Left lobe of liver (tissue), 2 donors: Measurements from ENCODE around the gene PRM2. TPM values are rescaled to one million over a fixed set of nuclear protein-coding genes. Genes with fewer than 3 reads are reported as not detected.

Source experiments
- ATAC-seq: fragments of 200-7000 bp; cut with Tn5 transposase; one replicate; pipeline ENCODE4 v1.9.1; 2020; ENCODE audit warnings: mild to moderate bottlenecking, moderate library complexity
- DNase-seq: peaks from one replicate; pipeline ENCODE4 v3.0.0-alpha.2; 2020; ENCODE audit warnings: low spot score
- total RNA-seq: library from RNA; stranded (reverse); gene quantifications from one replicate; pipeline ENCODE4 v1.2.1, GENCODE V29; 2021
- donor health status: DM: no; HTN: no; CAD: no; lungs with moderate emphysema.
- donor health status: DM: no; HTN: yes; CAD: no.

The PRM2 gene
- not detected for total RNA-seq

- no peak for ATAC-seq
These were observed at the start of gene PRM2 for GRCh38 chr16:11276143-11276895. Gene PRM2, minus strand, starts transcription at chr16:11276480. Its CDS starts 110 bp downstream, at chr16:11276370.

DNA sequence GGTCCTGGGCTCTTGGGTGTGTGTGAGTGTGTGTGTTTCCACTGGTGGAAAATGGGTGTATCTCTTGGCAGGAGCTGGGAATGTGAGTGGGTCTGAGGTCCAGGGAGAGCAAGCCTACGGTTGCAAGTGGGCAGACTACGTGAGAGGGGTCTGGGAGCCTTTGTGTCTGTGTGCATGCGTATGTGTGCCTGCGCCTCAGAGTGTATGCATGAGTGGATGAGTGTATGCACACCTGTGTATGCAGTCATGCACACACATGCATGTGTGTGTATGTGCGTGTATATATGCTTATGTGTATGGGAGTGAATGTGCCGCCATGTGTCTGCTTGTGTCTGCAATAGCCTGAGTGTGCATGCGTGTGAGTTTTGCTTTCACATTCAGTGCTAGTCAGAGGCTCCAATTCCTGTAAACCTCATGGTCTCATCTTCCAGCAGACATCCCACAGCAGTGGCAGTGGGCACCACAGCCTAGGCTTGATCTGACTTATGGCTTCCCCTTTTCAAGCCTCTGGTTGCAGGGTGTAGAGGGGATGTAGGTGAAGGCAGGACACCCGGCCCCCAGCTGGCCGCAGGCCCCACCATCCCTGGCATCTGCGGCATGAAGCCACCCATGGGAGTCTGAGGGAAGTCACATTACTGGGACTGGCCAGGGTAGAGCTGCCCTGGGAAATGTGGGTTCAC, 49.3 kb upstream of the PRM2 start:
- no peak for DNase-seq
- no peak for ATAC-seq

More at GRCh38 chr16:11276143-11276895, at the start of gene PRM2:
- no peak for DNase-seq

GRCh38 chr16:11323551-11324336, 47.5 kb upstream of the PRM2 start:
- no peak for DNase-seq
- no peak for ATAC-seq

DNA sequence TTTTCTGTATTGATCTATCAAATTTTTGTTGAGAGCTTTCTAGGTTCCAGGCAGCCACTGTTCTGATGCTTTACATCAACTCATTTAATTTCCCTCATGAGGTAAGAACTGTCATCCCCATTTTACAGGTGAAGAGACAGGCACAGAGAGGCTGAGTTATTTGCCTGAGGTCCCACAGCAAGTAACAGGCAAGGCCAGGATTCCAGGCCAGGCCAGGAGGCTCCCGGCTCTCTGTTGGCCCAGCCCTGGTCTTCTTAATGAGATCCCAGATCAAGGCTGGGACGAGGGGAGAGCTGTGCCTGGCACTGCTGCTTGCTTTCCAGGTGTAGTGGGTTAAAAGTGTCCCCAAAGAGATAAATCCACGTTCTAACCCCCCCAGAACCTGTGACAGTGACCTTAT, 46.5 kb upstream of the PRM2 start:
- DNase-seq (no peak), ATAC-seq (no peak)

DNA sequence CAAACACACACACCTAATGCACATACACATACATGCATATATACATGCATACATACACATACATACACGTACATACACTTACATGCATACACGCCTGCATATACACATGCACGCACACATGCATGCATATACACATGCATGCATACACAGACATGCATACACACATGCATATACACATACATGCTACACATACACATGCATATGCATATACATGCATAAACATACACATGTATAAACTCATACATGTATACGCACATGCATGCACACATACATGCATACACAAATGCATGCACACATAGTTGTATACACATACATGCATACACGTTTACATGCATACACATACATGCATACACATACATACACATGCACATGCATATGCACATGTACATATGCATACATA, 45.4 kb upstream of the PRM2 start:
- ATAC-seq (no peak), DNase-seq (no peak)

- DNase-seq = no peak
- no peak for ATAC-seq
These were observed 43.9 kb upstream of the PRM2 start for GRCh38 chr16:11320170-11320569.

GRCh38 chr16:11319529-11320146, 43.4 kb upstream of the PRM2 start:
- DNase-seq = no peak
- no peak for ATAC-seq

DNA sequence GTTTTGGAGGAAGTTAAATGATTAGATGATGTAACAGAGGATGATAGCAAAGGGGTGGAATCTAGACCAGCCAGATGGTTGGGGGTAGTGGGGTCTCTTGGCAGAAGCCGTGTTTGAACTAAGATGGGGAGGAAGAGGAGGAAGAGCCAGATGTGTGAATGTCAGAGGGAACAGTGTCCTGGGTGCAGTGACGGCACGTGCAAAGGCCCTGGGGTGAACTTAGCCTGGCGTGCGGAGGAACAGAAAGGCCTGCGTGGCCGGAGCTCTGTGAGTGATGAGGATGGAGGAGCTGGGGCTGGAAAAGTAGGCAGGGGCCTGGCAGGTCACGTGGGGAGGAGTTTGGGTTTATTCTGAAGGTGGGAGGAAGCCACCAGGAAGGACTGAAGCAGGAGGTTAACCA, 42.5 kb upstream of the PRM2 start:
- DNase-seq = no peak
- no peak for ATAC-seq

GRCh38 chr16:11316331-11317015, 40.2 kb upstream of the PRM2 start:
- no peak for DNase-seq
- ATAC-seq = no peak

GRCh38 chr16:11315510-11315909, 39.2 kb upstream of the PRM2 start:
- ATAC-seq (no peak), DNase-seq (no peak)

DNA sequence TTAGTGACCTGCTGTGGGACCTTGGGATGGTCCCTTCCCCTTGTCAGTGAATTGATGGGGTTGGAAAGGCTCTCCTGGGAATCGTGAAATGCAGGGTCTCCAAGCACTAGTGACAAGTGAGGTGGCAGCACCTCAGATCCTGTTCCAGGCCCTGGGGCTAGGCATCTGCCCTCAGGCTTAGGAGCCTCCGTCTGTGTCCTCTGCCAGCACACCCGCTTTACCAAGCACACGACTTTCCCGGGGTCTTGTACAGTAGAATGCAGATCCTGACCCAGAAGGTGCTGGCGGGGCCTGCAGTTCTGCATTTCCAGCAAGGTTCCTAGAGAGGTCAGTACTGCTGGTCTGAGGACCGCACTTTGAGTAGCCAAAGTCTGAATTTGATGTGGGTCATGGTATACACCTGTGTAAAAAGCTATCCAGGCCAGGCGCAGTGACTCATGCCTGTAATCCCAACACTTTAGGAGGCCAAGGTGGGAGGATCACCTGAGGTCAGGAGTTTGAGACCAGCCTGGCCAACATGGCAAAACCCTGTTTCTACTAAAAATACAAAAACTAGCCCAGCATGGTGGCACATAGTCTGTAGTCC, 38.1 kb upstream of the PRM2 start:
- ATAC-seq (no peak), DNase-seq (no peak)

- ATAC-seq = no peak
- DNase-seq = no peak
These were observed 37.4 kb upstream of the PRM2 start for GRCh38 chr16:11313493-11314308.

DNA sequence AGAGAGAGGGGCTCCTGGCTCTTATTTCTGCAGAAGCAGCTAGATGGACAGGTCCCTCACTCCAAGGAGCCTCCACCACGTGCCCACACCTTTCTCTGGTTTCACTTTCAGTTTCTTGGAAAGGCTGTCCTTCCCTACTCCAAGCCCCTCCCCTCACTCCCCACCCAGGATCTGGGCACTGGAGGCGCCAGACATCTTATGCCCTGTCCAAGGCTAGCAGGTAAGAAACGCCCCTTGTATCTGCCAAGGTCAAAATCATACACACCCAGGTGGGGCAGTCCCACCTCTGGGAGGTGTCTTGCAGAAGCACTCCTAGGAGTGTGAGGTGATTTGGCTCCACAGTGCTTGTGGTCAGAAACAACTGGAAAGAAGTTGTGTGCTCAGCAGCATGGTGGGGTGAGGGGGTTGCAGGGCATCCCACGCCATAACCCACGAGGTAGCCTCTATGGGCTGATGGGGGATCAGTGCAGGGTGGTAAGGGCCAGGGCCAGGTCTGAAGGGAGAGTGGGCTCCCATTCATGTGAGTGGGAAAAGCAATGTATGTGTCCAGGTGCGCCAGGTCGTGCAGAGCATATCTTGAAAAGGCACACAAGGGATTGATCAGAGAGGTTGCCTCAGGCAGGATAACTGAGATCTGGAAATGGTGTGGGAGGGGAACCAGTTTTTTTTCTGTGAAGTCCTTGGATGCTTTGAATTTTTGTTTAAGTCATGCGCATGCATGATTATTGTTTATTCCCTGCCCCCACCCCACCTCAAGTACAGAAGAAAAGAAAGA, 36.6 kb upstream of the PRM2 start:
- ATAC-seq (peak; percentile 52), DNase-seq (no peak)

- DNase-seq = no peak
These were observed 34.8 kb upstream of the PRM2 start for GRCh38 chr16:11310997-11311561.

GRCh38 chr16:11310634-11310977, 34.3 kb upstream of the PRM2 start:
- no peak for ATAC-seq
- no peak for DNase-seq

More at GRCh38 chr16:11310997-11311561, 34.8 kb upstream of the PRM2 start:
- ATAC-seq = no peak

DNA sequence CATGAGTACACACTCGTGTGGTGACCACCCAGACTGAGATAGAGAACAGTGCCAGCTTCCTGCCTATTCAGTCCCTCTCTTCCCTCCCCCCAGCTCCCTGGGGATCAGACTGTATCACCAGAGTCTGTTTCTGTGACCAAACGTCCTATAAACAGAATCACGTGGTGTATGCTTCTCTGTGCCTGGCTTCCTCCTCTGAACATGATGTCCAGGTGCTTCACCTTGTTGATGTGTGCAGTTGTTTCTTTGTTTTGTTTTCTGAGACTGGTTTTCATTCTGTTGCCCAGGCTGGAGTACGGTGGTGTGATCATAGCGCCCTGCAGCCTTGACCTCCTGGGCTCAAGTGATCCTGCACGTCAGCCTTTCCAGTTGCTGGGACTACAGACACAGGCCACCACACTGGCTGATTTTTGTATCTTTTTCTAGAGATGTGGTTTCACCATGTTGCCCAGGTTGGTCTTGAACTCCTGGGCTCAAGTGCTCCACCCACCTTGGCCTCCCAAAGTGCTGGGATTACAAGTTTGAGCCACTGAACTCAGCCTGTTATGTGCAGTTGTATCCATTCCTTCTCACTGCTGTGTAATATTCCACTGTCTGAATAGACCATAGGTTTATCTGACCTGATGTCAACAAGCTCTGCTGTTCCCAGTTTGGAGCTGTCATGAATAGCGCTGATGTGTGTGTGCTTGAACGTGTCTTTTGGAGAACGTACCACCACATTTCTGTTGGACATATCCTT, 33.8 kb upstream of the PRM2 start:
- ATAC-seq (peak; percentile 56), DNase-seq (no peak)

- no peak for DNase-seq
- no peak for ATAC-seq
These were observed 32.4 kb upstream of the PRM2 start for GRCh38 chr16:11308493-11309283.
